ENCODE results near the gene LRP8.

- TF ChIP-seq POLR2A (IDR thresholded peaks at IDR 0.05; ENCODE audit: low read length) = no peak
- no peak for TF ChIP-seq GATA1 (IDR thresholded peaks at IDR 0.05; ENCODE audit: low read depth, low read length)
Observed at GRCh38 chr1:53332833-53333232, 5.0 kb upstream of the LRP8 start.
